Measurements from ENCODE around the gene NR3C1.

NR3C1 gene

GRCh38 chr5:143230676-143230996, 172.8 kb downstream of the NR3C1 start:
- TF ChIP-seq, protein P1, sequence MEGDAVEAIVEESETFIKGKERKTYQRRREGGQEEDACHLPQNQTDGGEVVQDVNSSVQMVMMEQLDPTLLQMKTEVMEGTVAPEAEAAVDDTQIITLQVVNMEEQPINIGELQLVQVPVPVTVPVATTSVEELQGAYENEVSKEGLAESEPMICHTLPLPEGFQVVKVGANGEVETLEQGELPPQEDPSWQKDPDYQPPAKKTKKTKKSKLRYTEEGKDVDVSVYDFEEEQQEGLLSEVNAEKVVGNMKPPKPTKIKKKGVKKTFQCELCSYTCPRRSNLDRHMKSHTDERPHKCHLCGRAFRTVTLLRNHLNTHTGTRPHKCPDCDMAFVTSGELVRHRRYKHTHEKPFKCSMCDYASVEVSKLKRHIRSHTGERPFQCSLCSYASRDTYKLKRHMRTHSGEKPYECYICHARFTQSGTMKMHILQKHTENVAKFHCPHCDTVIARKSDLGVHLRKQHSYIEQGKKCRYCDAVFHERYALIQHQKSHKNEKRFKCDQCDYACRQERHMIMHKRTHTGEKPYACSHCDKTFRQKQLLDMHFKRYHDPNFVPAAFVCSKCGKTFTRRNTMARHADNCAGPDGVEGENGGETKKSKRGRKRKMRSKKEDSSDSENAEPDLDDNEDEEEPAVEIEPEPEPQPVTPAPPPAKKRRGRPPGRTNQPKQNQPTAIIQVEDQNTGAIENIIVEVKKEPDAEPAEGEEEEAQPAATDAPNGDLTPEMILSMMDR (IDR thresholded peaks at IDR 0.05) = no peak
- Histone ChIP-seq H3K79me2 (no peaks in the 10 kb centered on the region), H3K27me3 (ENCODE audit: control insufficient read depth, insufficient read depth, low read length) (no peaks in the 10 kb centered on the region), H3K9ac (no peak overlapping the region), H3K4me2 (ENCODE audit: low read length) (no peak overlapping the region), H3K4me3 (ENCODE audit: low read depth, low read length) (no peak overlapping the region), H3K36me3 (ENCODE audit: control insufficient read depth, insufficient read depth, low read length) (no peaks in the 10 kb centered on the region), H3K9me3 (ENCODE audit: control insufficient read depth, low read length) (no peaks in the 10 kb centered on the region), H3K4me1 (peaks cover 3% of the 10 kb centered on the region), H3K27ac (no peak overlapping the region), H2AFZ (no peak overlapping the region)

DNA sequence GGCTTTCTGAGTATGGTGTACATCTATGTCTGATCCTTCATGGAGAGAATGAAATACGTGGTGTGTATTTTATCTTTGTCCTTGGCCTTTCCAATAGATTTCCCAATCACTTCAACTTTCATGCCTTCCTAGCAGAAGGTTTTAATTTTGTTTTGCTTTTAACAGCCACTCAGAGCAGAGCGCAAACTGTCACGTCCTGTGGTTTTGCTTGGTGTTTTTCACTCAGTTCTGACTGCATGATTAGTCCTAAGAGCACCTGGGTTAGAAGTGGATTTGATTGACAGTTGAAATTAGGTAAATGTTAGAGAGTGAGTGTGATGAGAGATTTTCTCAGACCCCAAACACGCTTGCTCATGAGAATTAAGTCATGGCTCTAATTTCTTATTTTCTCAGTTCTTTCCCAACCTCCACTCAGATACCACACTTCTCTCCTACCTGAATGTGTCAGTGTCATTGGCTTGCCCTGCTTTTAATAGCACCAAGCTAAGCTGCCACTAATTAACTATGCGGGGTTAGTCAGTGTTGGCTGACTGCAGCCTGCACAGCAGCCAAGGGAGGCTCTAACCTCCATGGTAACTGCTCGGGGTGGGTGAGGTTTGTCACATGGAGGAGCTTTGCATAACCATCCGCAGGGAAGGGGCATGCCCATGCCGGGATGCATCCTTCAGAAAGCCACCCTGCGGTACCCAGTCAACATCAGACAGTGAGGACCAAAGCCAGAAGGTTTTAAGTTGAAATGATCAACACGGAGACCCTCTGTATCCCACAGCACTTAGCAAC, 173.4 kb downstream of the NR3C1 start:
- Histone ChIP-seq H3K27ac (no peak overlapping the region), H3K79me2 (no peaks in the 10 kb centered on the region), H3K9me3 (ENCODE audit: control insufficient read depth, low read length) (no peaks in the 10 kb centered on the region), H3K4me2 (ENCODE audit: low read length) (no peak overlapping the region), H3K36me3 (ENCODE audit: control insufficient read depth, insufficient read depth, low read length) (no peaks in the 10 kb centered on the region), H3K27me3 (ENCODE audit: control insufficient read depth, insufficient read depth, low read length) (no peaks in the 10 kb centered on the region), H3K4me1 (peaks cover 3% of the 10 kb centered on the region), H2AFZ (no peak overlapping the region), H3K4me3 (ENCODE audit: low read depth, low read length) (no peak overlapping the region), H3K9ac (no peak overlapping the region)
- TF ChIP-seq, protein P1 (IDR thresholded peaks at IDR 0.05) = no peak

DNA sequence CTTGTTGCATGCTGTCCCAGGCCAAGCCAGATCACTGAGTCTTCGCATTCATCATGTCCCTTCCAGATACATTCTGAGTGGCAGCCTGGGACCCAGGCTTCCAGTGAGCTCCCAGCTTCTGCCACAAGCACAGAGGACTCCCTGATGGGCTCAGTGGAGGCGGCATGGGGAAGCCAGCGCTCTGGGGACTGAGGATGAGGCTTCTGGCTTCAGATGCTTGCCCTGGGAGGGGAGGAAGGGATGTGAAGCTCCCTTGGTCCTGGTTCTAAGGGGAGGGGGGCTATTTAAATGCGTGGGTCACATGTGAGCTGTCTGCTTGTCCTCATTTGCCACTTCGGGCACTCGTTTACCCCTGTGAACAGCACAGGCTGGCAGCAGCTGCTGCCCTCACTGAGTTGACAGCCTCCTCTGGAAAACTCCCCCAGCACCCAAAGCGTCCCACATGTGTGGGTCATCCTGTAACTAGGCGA, 174.0 kb downstream of the NR3C1 start:
- Histone ChIP-seq H3K9ac (no peak overlapping the region), H2AFZ (no peak overlapping the region), H3K9me3 (ENCODE audit: control insufficient read depth, low read length) (no peaks in the 10 kb centered on the region), H3K36me3 (ENCODE audit: control insufficient read depth, insufficient read depth, low read length) (no peaks in the 10 kb centered on the region), H3K4me1 (peaks cover 3% of the 10 kb centered on the region), H3K79me2 (no peaks in the 10 kb centered on the region), H3K27ac (no peak overlapping the region), H3K4me2 (ENCODE audit: low read length) (no peak overlapping the region), H3K4me3 (ENCODE audit: low read depth, low read length) (no peak overlapping the region), H3K27me3 (ENCODE audit: control insufficient read depth, insufficient read depth, low read length) (no peaks in the 10 kb centered on the region)
- TF ChIP-seq, protein P1 (IDR thresholded peaks at IDR 0.05) = no peak

GRCh38 chr5:143228597-143229293, 174.7 kb downstream of the NR3C1 start:
- Histone ChIP-seq H3K9me3 (ENCODE audit: control insufficient read depth, low read length) (no peaks in the 10 kb centered on the region), H3K9ac (no peak overlapping the region), H3K4me2 (ENCODE audit: low read length) (no peak overlapping the region), H3K36me3 (ENCODE audit: control insufficient read depth, insufficient read depth, low read length) (no peaks in the 10 kb centered on the region), H3K4me3 (ENCODE audit: low read depth, low read length) (no peak overlapping the region), H3K4me1 (peaks cover 3% of the 10 kb centered on the region), H3K27ac (no peak overlapping the region), H3K27me3 (ENCODE audit: control insufficient read depth, insufficient read depth, low read length) (no peaks in the 10 kb centered on the region), H2AFZ (no peak overlapping the region), H3K79me2 (no peaks in the 10 kb centered on the region)
- TF ChIP-seq, protein P1 (IDR thresholded peaks at IDR 0.05) = no peak

All from parathyroid adenoma (tissue), 2 donors.